ENCODE data around the gene COL15A1. TPM values are rescaled to one million over a fixed set of nuclear protein-coding genes. Genes with fewer than 3 reads are reported as not detected.

COL15A1 gene
- polyA plus RNA-seq, 1 donor (not counting 4 experiments of a cell fraction or from before 2014, with no cell fraction given), result not detected

GRCh38 chr9:98950262-98950661, 6.6 kb downstream of the COL15A1 start:
- Histone ChIP-seq H4K20me1 (ENCODE audit: control insufficient read depth, extremely low read depth, insufficient read depth, low read length) (no peaks in the 10 kb centered on the region), H2AFZ (ENCODE audit: control insufficient read depth, low read length) (no peak overlapping the region), H3K27ac (ENCODE audit: control insufficient read depth, insufficient read depth, low read length) (no peak overlapping the region), H3K79me2 (ENCODE audit: control insufficient read depth, insufficient read depth, low read length) (no peaks in the 10 kb centered on the region), H3K4me1 (ENCODE audit: control insufficient read depth, extremely low read depth, insufficient read depth, low read length) (no peaks in the 10 kb centered on the region), H3K9me3 (ENCODE audit: control insufficient read depth, low read depth, low read length) (no peaks in the 10 kb centered on the region), H3K9ac (ENCODE audit: control insufficient read depth, extremely low read depth, insufficient read depth, low read length) (no peak overlapping the region), H3K4me3 (ENCODE audit: control insufficient read depth in 2 of 3, extremely low read depth in 1 of 3, insufficient read depth in 2 of 3, low read depth in 1 of 3, low read length in 3 of 3) (no peak overlapping the region), H3K27me3 (ENCODE audit: control insufficient read depth, extremely low read depth, insufficient read depth, low read length) (peaks cover 19% of the 10 kb centered on the region), H3K9me1 (ENCODE audit: control insufficient read depth, extremely low read depth, insufficient read depth, low read length) (no peaks in the 10 kb centered on the region), H3K4me2 (ENCODE audit: control insufficient read depth, extremely low read depth, insufficient read depth, low read depth, low read length) (no peak overlapping the region), H3K36me3 (ENCODE audit: control insufficient read depth in 2 of 2, extremely low read depth in 1 of 2, insufficient read depth in 2 of 2, low read length in 2 of 2) (no peaks in the 10 kb centered on the region)
- no peak for FAIRE-seq
- TF ChIP-seq CTCF (optimal IDR thresholded peaks at IDR 0.05 in 1 of 3, IDR thresholded peaks at IDR 0.05 in 1 of 3, conservative IDR thresholded peaks at IDR 0.05 in 1 of 3; ENCODE audit: extremely low read depth in 1 of 3, insufficient read depth in 2 of 3, low read length in 3 of 3) (no peak), EZH2 (IDR thresholded peaks at IDR 0.05; ENCODE audit: low read length) (no peak)
- dilution Hi-C loops (cut with MboI; ENCODE audit: extremely low pct_ligation_motif_present, low sequenced_read_pairs), result no loop called here
- DNase-seq (ENCODE audit: low read depth, low spot score), result no peak

- Histone ChIP-seq H3K9ac (ENCODE audit: control insufficient read depth, extremely low read depth, insufficient read depth, low read length) (no peak overlapping the region), H3K4me1 (ENCODE audit: control insufficient read depth, extremely low read depth, insufficient read depth, low read length) (no peaks in the 10 kb centered on the region), H3K9me3 (ENCODE audit: control insufficient read depth, low read depth, low read length) (no peaks in the 10 kb centered on the region), H3K9me1 (ENCODE audit: control insufficient read depth, extremely low read depth, insufficient read depth, low read length) (no peaks in the 10 kb centered on the region), H3K4me3 (ENCODE audit: control insufficient read depth in 2 of 3, extremely low read depth in 1 of 3, insufficient read depth in 2 of 3, low read depth in 1 of 3, low read length in 3 of 3) (no peak overlapping the region), H3K27ac (ENCODE audit: control insufficient read depth, insufficient read depth, low read length) (no peak overlapping the region), H3K27me3 (ENCODE audit: control insufficient read depth, extremely low read depth, insufficient read depth, low read length) (peaks cover 7% of the 10 kb centered on the region), H3K4me2 (ENCODE audit: control insufficient read depth, extremely low read depth, insufficient read depth, low read depth, low read length) (no peak overlapping the region), H4K20me1 (ENCODE audit: control insufficient read depth, extremely low read depth, insufficient read depth, low read length) (no peaks in the 10 kb centered on the region), H2AFZ (ENCODE audit: control insufficient read depth, low read length) (no peak overlapping the region), H3K79me2 (ENCODE audit: control insufficient read depth, insufficient read depth, low read length) (no peaks in the 10 kb centered on the region), H3K36me3 (ENCODE audit: control insufficient read depth in 2 of 2, extremely low read depth in 1 of 2, insufficient read depth in 2 of 2, low read length in 2 of 2) (no peaks in the 10 kb centered on the region)
- TF ChIP-seq CTCF (optimal IDR thresholded peaks at IDR 0.05 in 1 of 3, IDR thresholded peaks at IDR 0.05 in 1 of 3, conservative IDR thresholded peaks at IDR 0.05 in 1 of 3; ENCODE audit: extremely low read depth in 1 of 3, insufficient read depth in 2 of 3, low read length in 3 of 3), result no peak
- no peak for TF ChIP-seq EZH2 (IDR thresholded peaks at IDR 0.05; ENCODE audit: low read length)
- DNase-seq (ENCODE audit: low read depth, low spot score) (no peak), FAIRE-seq (no peak)
- dilution Hi-C loops (cut with MboI; ENCODE audit: extremely low pct_ligation_motif_present, low sequenced_read_pairs), result no loop called here
Measured at GRCh38 chr9:98951967-98952366, 8.3 kb downstream of the COL15A1 start.
